Calu3 (cell line): ENCODE measurements around the gene OPN4. TPM values are rescaled to one million over a fixed set of nuclear protein-coding genes. Genes with fewer than 3 reads are reported as not detected.

ENCODE experiments used
- BruUV-seq: library from RNA; stranded (reverse); fragments of 400-500 nt; replicated peaks from 2 replicates; lab custom pipeline; 2021; lab: Mats Ljungman, UMichigan
- CTCF ChIA-PET: fragments of 300-600 bp; sonication (Branson Sonifier 250); formaldehyde crosslinking; loops from one replicate; lab custom pipeline; 2022; ENCODE audit warnings: antibody characterized with exemption; lab: Charles Lee
- DNase-seq: peaks from one replicate; pipeline ENCODE4 v3.0.0; 2022
- H3K27ac Mint-ChIP-seq: one replicate; pipeline ENCODE4 v1.8.0; 2022; ENCODE audit warnings: mixed read lengths; ENCODE audit not compliant: unreplicated experiment
- H3K27me3 Mint-ChIP-seq: one replicate; pipeline ENCODE4 v1.8.0; 2022; ENCODE audit warnings: mixed read lengths; ENCODE audit not compliant: unreplicated experiment
- H3K36me3 Mint-ChIP-seq: one replicate; pipeline ENCODE4 v1.8.0; 2022; ENCODE audit warnings: mild to moderate bottlenecking, moderate library complexity, mixed read lengths; ENCODE audit not compliant: insufficient read depth, unreplicated experiment
- H3K4me1 Mint-ChIP-seq: one replicate; pipeline ENCODE4 v1.8.0; 2022; ENCODE audit warnings: mild to moderate bottlenecking, low read depth, mixed read lengths; ENCODE audit not compliant: unreplicated experiment
- H3K4me3 Mint-ChIP-seq: one replicate; pipeline ENCODE4 v1.8.0; 2022; ENCODE audit warnings: mild to moderate bottlenecking, low read depth, moderate library complexity, mixed read lengths; ENCODE audit not compliant: unreplicated experiment
- H3K9me3 Mint-ChIP-seq: one replicate; pipeline ENCODE4 v1.8.0; 2022; ENCODE audit warnings: low read depth, mixed read lengths; ENCODE audit not compliant: unreplicated experiment
- intact Hi-C: fragments of 100-400 bp; cut with micrococcal nuclease; formaldehyde crosslinking; loops from one replicate; pipeline ENCODE4 v1.10.0; 2022; ENCODE audit not compliant: unreplicated experiment
- total RNA-seq: library from RNA; stranded (reverse); gene quantifications from 2 replicates; pipeline ENCODE4 v1.2.3, GENCODE V29; 2022
- TF ChIP-seq, protein P1 (sequence below): fragments of 200-600 bp; IDR thresholded peaks from one replicate; pipeline ENCODE4 v1.8.0; 2022; ENCODE audit warnings: antibody characterized with exemption; ENCODE audit not compliant: unreplicated experiment

OPN4 gene
- total RNA-seq, 1 experiment from 2014 or later, result not detected

DNA sequence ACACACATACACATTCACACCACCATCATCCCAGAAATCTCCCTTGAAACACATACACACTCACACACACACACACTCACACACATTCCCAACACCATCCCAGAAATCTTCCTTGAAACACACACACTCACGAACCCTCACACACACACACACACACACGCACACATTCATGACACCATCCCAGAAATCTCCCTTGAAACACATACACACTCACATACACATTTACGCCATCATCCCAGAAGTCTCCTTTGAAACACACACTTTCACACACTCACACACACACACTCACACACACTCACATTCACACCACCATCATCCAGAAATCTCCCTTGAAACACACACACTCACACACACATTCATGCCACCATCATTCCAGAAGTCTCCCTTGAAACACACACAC, 360 bp upstream of the OPN4 start:
- CTCF ChIA-PET, result no interaction called here
- BruUV-seq, result no TSS peak

DNA sequence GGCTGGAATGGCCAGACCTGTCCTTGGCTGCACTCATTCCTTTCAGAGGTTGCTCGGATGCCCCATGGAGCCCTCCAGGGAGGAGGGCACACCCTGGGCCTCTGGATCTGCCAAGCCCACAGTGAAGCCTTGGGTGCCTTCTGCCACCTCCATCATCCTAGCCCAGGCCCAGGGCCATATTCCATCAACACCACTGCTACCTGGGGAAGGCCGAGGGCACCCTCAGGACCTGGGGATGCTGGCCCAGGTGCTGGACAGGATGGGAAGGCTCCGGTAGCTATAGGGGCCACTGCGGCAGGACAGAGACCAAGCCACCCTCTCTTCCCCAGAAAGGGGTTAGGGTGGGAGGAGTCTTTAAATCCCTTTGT, 810 bp downstream of the OPN4 start:
- CTCF ChIA-PET, result no interaction called here
- BruUV-seq, result no TSS peak
- Mint-ChIP-seq H3K4me1 (no peaks in the 10 kb centered on the region), H3K9me3 (no peaks in the 10 kb centered on the region), H3K27me3 (peaks cover 31% of the 10 kb centered on the region), H3K27ac (no peak overlapping the region), H3K36me3 (no peaks in the 10 kb centered on the region), H3K4me3 (no peak overlapping the region)
- TF ChIP-seq, protein P1, sequence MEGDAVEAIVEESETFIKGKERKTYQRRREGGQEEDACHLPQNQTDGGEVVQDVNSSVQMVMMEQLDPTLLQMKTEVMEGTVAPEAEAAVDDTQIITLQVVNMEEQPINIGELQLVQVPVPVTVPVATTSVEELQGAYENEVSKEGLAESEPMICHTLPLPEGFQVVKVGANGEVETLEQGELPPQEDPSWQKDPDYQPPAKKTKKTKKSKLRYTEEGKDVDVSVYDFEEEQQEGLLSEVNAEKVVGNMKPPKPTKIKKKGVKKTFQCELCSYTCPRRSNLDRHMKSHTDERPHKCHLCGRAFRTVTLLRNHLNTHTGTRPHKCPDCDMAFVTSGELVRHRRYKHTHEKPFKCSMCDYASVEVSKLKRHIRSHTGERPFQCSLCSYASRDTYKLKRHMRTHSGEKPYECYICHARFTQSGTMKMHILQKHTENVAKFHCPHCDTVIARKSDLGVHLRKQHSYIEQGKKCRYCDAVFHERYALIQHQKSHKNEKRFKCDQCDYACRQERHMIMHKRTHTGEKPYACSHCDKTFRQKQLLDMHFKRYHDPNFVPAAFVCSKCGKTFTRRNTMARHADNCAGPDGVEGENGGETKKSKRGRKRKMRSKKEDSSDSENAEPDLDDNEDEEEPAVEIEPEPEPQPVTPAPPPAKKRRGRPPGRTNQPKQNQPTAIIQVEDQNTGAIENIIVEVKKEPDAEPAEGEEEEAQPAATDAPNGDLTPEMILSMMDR, result no peak
- intact Hi-C loops, result no loop called here
- DNase-seq, result no peak

More for the DNA sequence above, 360 bp upstream of the OPN4 start:
- DNase-seq, result no peak
- H3K36me3 Mint-ChIP-seq, result no peaks in the 10 kb centered on the region
- H3K27ac Mint-ChIP-seq, result no peak overlapping the region
- TF ChIP-seq, protein P1, result no peak
- no peaks in the 10 kb centered on the region for H3K9me3 Mint-ChIP-seq
- peaks cover 19% of the 10 kb centered on the region for H3K27me3 Mint-ChIP-seq
- H3K4me1 Mint-ChIP-seq, result no peaks in the 10 kb centered on the region
- no peak overlapping the region for H3K4me3 Mint-ChIP-seq
- intact Hi-C loops, result no loop called here

DNA sequence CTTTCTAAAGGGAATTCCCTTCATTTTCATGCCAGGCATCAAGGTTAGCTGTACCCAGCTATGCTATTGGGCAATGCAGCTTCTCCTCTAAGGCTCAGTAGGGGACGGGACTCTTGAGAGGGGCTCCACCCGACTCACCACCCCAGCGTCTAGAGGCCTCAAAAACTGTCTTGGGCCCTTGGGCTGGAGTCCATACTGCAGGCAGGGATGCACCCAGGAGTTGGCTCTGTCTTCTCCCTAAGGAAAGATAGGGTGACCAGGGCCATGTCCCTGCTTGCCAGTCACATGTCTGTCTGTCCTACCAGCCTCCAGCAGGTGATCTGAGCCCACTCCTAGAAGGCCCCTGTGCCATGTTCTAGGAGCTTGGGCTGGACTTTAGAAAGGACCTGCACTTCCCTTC, 1.2 kb downstream of the OPN4 start:
- TF ChIP-seq, protein P1, result no peak
- CTCF ChIA-PET, result no interaction called here
- no peak for DNase-seq
- Mint-ChIP-seq H3K27ac (no peak overlapping the region), H3K36me3 (no peaks in the 10 kb centered on the region), H3K4me3 (no peak overlapping the region), H3K4me1 (no peaks in the 10 kb centered on the region), H3K27me3 (peaks cover 35% of the 10 kb centered on the region), H3K9me3 (no peaks in the 10 kb centered on the region)
- intact Hi-C loops, result no loop called here
- BruUV-seq, result no TSS peak

DNA sequence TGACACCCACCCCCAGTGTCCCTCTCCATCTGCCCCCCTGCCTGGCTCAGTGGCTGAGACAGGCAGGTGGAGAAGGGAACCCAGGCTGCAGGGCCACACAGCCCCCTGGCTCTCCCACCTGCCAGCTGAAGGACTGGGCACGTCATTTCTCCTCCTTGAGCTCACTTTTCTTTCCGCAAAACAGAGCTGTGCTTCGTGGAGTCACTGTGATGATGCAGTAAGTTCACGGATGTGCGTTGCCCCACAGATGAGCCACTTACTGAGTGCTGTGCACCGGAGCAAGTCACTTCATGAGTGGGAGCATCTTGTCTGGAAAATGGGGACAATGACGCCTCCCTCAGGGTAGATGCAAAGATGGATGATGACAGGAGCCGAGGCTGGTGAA, 2.7 kb downstream of the OPN4 start:
- H3K4me3 Mint-ChIP-seq, result no peak overlapping the region
- H3K36me3 Mint-ChIP-seq, result no peaks in the 10 kb centered on the region
- TF ChIP-seq, protein P1, result no peak
- peaks cover 40% of the 10 kb centered on the region for H3K27me3 Mint-ChIP-seq
- no TSS peak for BruUV-seq
- no peak for DNase-seq
- no peaks in the 10 kb centered on the region for H3K9me3 Mint-ChIP-seq
- H3K4me1 Mint-ChIP-seq, result no peaks in the 10 kb centered on the region
- CTCF ChIA-PET, result interaction anchor here (0.7 kb wide), 1 partner anchor 36 kb away, joined by 4 read pairs; no protein-coding TSS in a partner anchor
- intact Hi-C loops, result no loop called here
- H3K27ac Mint-ChIP-seq, result no peak overlapping the region
